Upper lobe of left lung (tissue), 6 donors: ENCODE measurements around the gene TENM4. TPM values are rescaled to one million over a fixed set of nuclear protein-coding genes. Genes with fewer than 3 reads are reported as not detected.

ENCODE experiments used
- ATAC-seq, 2 donors: fragments of 200-7000 bp; cut with Tn5 transposase; one replicate each; pipeline ENCODE4 v1.9.1; 2022; ENCODE audit warnings: mild to moderate bottlenecking in 2 of 2, moderate library complexity in 2 of 2; ENCODE audit not compliant: low FRiP score in 2 of 2
- DNase-seq, 2 donors: peaks; one replicate each; pipeline ENCODE4 v3.0.0-alpha.2; 2019 to 2020
- H3K27ac ChIP-seq, 4 donors: fragments of 200-600 bp; sonication (generic); one replicate each; pipeline ENCODE4 v1.5.1; 2016 to 2019
- H3K27me3 ChIP-seq, 4 donors: fragments of 200-600 bp; sonication (generic); one replicate each; pipeline ENCODE4 v1.5.1; 2017 to 2019
- H3K36me3 ChIP-seq, 4 donors: fragments of 200-600 bp; sonication (generic); one replicate each; pipeline ENCODE4 v1.5.1; 2016 to 2019
- H3K4me1 ChIP-seq, 4 donors: fragments of 200-600 bp; sonication (generic); one replicate each; pipeline ENCODE4 v1.5.1; 2018 to 2019
- H3K4me3 ChIP-seq, 4 donors: fragments of 200-600 bp; sonication (generic); one replicate each; pipeline ENCODE4 v1.5.1; 2017 to 2019; ENCODE audit warnings: mild to moderate bottlenecking in 2 of 4, moderate library complexity in 1 of 4
- H3K9me3 ChIP-seq, 4 donors: fragments of 200-600 bp; sonication (generic); one replicate each; pipeline ENCODE4 v1.5.1; 2018 to 2019
- CTCF ChIP-seq, 6 experiments: fragments of 450-650 bp in 4 of 6; fragments of 200-600 bp in 2 of 6; sonication (generic) in 2 of 6; IDR thresholded peaks; one replicate each; pipeline ENCODE4 v1.5.1; 2016 to 2019; ENCODE audit warnings: antibody characterized with exemption in 6 of 6
- EP300 ChIP-seq, 4 donors: sonication (generic); formaldehyde crosslinking; IDR thresholded peaks; one replicate each; pipeline ENCODE4 v1.5.1; 2017; ENCODE audit warnings: antibody characterized with exemption in 4 of 4, control low read depth in 2 of 4
- POLR2A ChIP-seq, 4 donors: fragments of 450-650 bp; IDR thresholded peaks; one replicate each; pipeline ENCODE4 v1.5.1; 2016 to 2017; ENCODE audit warnings: antibody characterized with exemption in 4 of 4, mild to moderate bottlenecking in 2 of 4
- POLR2AphosphoS5 ChIP-seq, 2 donors: sonication (generic); formaldehyde crosslinking; IDR thresholded peaks; one replicate each; pipeline ENCODE4 v1.5.1; 2017; ENCODE audit warnings: antibody characterized with exemption in 2 of 2
- WGBS, 2 donors: methylation state at CpG; one replicate each; pipeline ENCODE4 v1.1.5; 2017 to 2018; 5-methylcytosine and 5-hydroxymethylcytosine counted together
- total RNA-seq, 6 donors: library from RNA; depleted of rRNA in 4 of 6; stranded (reverse); fragments of >200 nt in 4 of 6; gene quantifications; one replicate each; pipeline versions ENCODE4 v1.1.0 to v1.2.1, GENCODE V29; 2016 to 2021
- donor health status: DM: no; HTN: no; CAD: no; lungs with moderate emphysema.
- donor health status: DM: no; HTN: yes; CAD: no; lungs with severe emphysema.

TENM4 gene
- total RNA-seq, 6 donors from 2014 or later, result 0.11 to 20.0 (median 3.7) TPM

GRCh38 chr11:78699609-78700135 is 741.2 kb downstream of the TENM4 start:
- Histone ChIP-seq H3K27ac (no peak overlapping the region), H3K4me3 (no peak overlapping the region), H3K27me3 (no peaks in the 10 kb centered on the region), H3K4me1 (no peaks in the 10 kb centered on the region), H3K9me3 (no peaks in the 10 kb centered on the region), H3K36me3 (no peaks in the 10 kb centered on the region)
- 85 to 88% methylated on average over 7 of the region's 7 CpGs for WGBS, 2 donors
- no peak for ATAC-seq
- TF ChIP-seq POLR2A (IDR thresholded peaks at IDR 0.05), result no peak
- TF ChIP-seq CTCF (IDR thresholded peaks at IDR 0.05), result no peak
- TF ChIP-seq POLR2AphosphoS5 (IDR thresholded peaks at IDR 0.05), result no peak
- no peak for TF ChIP-seq EP300 (IDR thresholded peaks at IDR 0.05)
- DNase-seq, result no peak

- H3K27ac ChIP-seq, result no peak overlapping the region
- no peaks in the 10 kb centered on the region for H3K9me3 ChIP-seq
- H3K4me3 ChIP-seq, result no peak overlapping the region
- H3K27me3 ChIP-seq, result no peaks in the 10 kb centered on the region
- DNase-seq, result no peak
- H3K36me3 ChIP-seq, result no peaks in the 10 kb centered on the region
- 87 to 95% methylated on average over 3 of the region's 3 CpGs for WGBS, 2 donors
- H3K4me1 ChIP-seq, result no peaks in the 10 kb centered on the region
- TF ChIP-seq POLR2AphosphoS5 (IDR thresholded peaks at IDR 0.05) (no peak), POLR2A (IDR thresholded peaks at IDR 0.05) (no peak), EP300 (IDR thresholded peaks at IDR 0.05) (no peak), CTCF (IDR thresholded peaks at IDR 0.05) (no peak)
- no peak for ATAC-seq
Measured at GRCh38 chr11:78698612-78699011, 742.2 kb downstream of the TENM4 start.

GRCh38 chr11:78696177-78696576 is 744.7 kb downstream of the TENM4 start:
- Histone ChIP-seq H3K4me1 (no peaks in the 10 kb centered on the region), H3K27me3 (no peaks in the 10 kb centered on the region), H3K27ac (no peak overlapping the region), H3K9me3 (no peaks in the 10 kb centered on the region), H3K36me3 (no peaks in the 10 kb centered on the region), H3K4me3 (no peak overlapping the region)
- DNase-seq, result no peak
- no peak for ATAC-seq
- whole genome bisulfite sequencing, 2 donors, result 80 to 81% methylated on average over 7 of the region's 7 CpGs
- TF ChIP-seq POLR2AphosphoS5 (IDR thresholded peaks at IDR 0.05) (no peak), POLR2A (IDR thresholded peaks at IDR 0.05) (no peak), CTCF (IDR thresholded peaks at IDR 0.05) (no peak), EP300 (IDR thresholded peaks at IDR 0.05) (no peak)

- Histone ChIP-seq H3K27me3 (no peaks in the 10 kb centered on the region), H3K27ac (no peak overlapping the region), H3K4me1 (no peaks in the 10 kb centered on the region), H3K4me3 (no peak overlapping the region), H3K9me3 (no peaks in the 10 kb centered on the region), H3K36me3 (no peaks in the 10 kb centered on the region)
- ATAC-seq, result no peak
- TF ChIP-seq EP300 (IDR thresholded peaks at IDR 0.05) (no peak), POLR2AphosphoS5 (IDR thresholded peaks at IDR 0.05) (no peak), CTCF (IDR thresholded peaks at IDR 0.05) (no peak), POLR2A (IDR thresholded peaks at IDR 0.05) (no peak)
- 73 to 85% methylated on average over 4 of the region's 4 CpGs for WGBS, 2 donors
- no peak for DNase-seq
Measured at GRCh38 chr11:78694152-78694551, 746.7 kb downstream of the TENM4 start.

- no peaks in the 10 kb centered on the region for H3K4me1 ChIP-seq
- no peaks in the 10 kb centered on the region for H3K36me3 ChIP-seq
- no peaks in the 10 kb centered on the region for H3K9me3 ChIP-seq
- 68 to 82% methylated on average over 2 of the region's 2 CpGs for WGBS, 2 donors
- DNase-seq (no peak), ATAC-seq (no peak)
- TF ChIP-seq CTCF (IDR thresholded peaks at IDR 0.05) (no peak), EP300 (IDR thresholded peaks at IDR 0.05) (no peak), POLR2AphosphoS5 (IDR thresholded peaks at IDR 0.05) (no peak), POLR2A (IDR thresholded peaks at IDR 0.05) (no peak)
- no peaks in the 10 kb centered on the region for H3K27me3 ChIP-seq
- no peak overlapping the region for H3K4me3 ChIP-seq
- H3K27ac ChIP-seq, result no peak overlapping the region
Measured at GRCh38 chr11:78691215-78691614, 749.6 kb downstream of the TENM4 start.
